Astrocyte (in vitro differentiated cells and primary cell): ENCODE data around the gene HAT1. TPM values are rescaled to one million over a fixed set of nuclear protein-coding genes. Genes with fewer than 3 reads are reported as not detected.

Source experiments
- DNase-seq: peaks from one replicate; pipeline ENCODE4 v3.0.0-alpha.2; 2010; ENCODE audit warnings: low read depth
- FAIRE-seq: peaks from 2 replicates; lab custom pipeline; 2011; peaks lifted over from hg19 to GRCh38; lab: Jason Lieb, UNC
- H2AFZ ChIP-seq: 2 replicates; pipeline ENCODE4 v1.6.0; 2012; ENCODE audit warnings: low read depth, low read length, inconsistent platforms
- H3K27ac ChIP-seq: 2 replicates; pipeline ENCODE4 v1.5.1; 2011; ENCODE audit warnings: low read depth, low read length, inconsistent platforms
- H3K27me3 ChIP-seq: 2 replicates; pipeline ENCODE4 v1.6.0; 2011; ENCODE audit warnings: low read length, inconsistent platforms; ENCODE audit not compliant: insufficient read depth
- H3K36me3 ChIP-seq: 2 replicates; pipeline ENCODE4 v1.5.1; 2011; ENCODE audit warnings: low read length, inconsistent platforms; ENCODE audit not compliant: insufficient read depth
- H3K4me1 ChIP-seq: 2 replicates; pipeline ENCODE4 v1.5.1; 2011; ENCODE audit warnings: low read length, inconsistent platforms; ENCODE audit not compliant: insufficient read depth
- H3K4me2 ChIP-seq: 2 replicates; pipeline ENCODE4 v1.6.0; 2012; ENCODE audit warnings: low read length, inconsistent platforms
- H3K4me3 ChIP-seq: 2 replicates; pipeline ENCODE4 v1.5.1; 2011; ENCODE audit warnings: low read depth, mild to moderate bottlenecking, low read length, inconsistent platforms; ENCODE audit not compliant: insufficient read depth
- H3K79me2 ChIP-seq: 2 replicates; pipeline ENCODE4 v1.6.0; 2012; ENCODE audit warnings: mild to moderate bottlenecking, low read length, inconsistent platforms; ENCODE audit not compliant: insufficient read depth
- H3K9ac ChIP-seq: 2 replicates; pipeline ENCODE4 v1.6.0; 2012; ENCODE audit warnings: mild to moderate bottlenecking, low read length, inconsistent platforms
- H3K9me3 ChIP-seq: 2 replicates; pipeline ENCODE4 v1.5.1; 2012; ENCODE audit warnings: low read depth, mild to moderate bottlenecking, low read length, inconsistent platforms; ENCODE audit not compliant: insufficient read depth
- H4K20me1 ChIP-seq: 2 replicates; pipeline ENCODE4 v1.6.0; 2012; ENCODE audit warnings: low read length, inconsistent platforms; ENCODE audit not compliant: insufficient read depth
- H3K27ac Mint-ChIP-seq: one replicate; pipeline ENCODE4 v1.8.0; 2021; ENCODE audit warnings: mild to moderate bottlenecking, mixed read lengths; ENCODE audit not compliant: unreplicated experiment
- H3K27me3 Mint-ChIP-seq: one replicate; pipeline ENCODE4 v1.8.0; 2021; ENCODE audit warnings: low read depth, mixed read lengths; ENCODE audit not compliant: unreplicated experiment
- H3K36me3 Mint-ChIP-seq: one replicate; pipeline ENCODE4 v1.8.0; 2021; ENCODE audit warnings: low read depth, mixed read lengths; ENCODE audit not compliant: unreplicated experiment
- H3K4me1 Mint-ChIP-seq: one replicate; pipeline ENCODE4 v1.8.0; 2021; ENCODE audit warnings: low read depth, mixed read lengths; ENCODE audit not compliant: unreplicated experiment
- H3K4me3 Mint-ChIP-seq: one replicate; pipeline ENCODE4 v1.8.0; 2021; ENCODE audit warnings: mild to moderate bottlenecking, moderate library complexity, mixed read lengths; ENCODE audit not compliant: unreplicated experiment
- H3K9me3 Mint-ChIP-seq: one replicate; pipeline ENCODE4 v1.8.0; 2021; ENCODE audit warnings: mild to moderate bottlenecking, mixed read lengths; ENCODE audit not compliant: unreplicated experiment
- EZH2 ChIP-seq: IDR thresholded peaks from 2 replicates; pipeline ENCODE4 v1.6.1; 2012; ENCODE audit warnings: mild to moderate bottlenecking, low read length, inconsistent platforms; ENCODE audit not compliant: insufficient read depth
- total RNA-seq: library from RNA; stranded (reverse); gene quantifications from 2 replicates; pipeline ENCODE4 v1.2.1, GENCODE V29; 2021
- TF ChIP-seq, protein P1 (sequence below): IDR thresholded peaks from 2 replicates; pipeline ENCODE4 v1.5.1; 2011; ENCODE audit warnings: low read depth, mild to moderate bottlenecking, inconsistent platforms, low read length, moderate library complexity; ENCODE audit not compliant: insufficient read depth

Gene HAT1
- total RNA-seq, 1 donor from 2014 or later, result 29.1 TPM

GRCh38 chr2:172011812-172012575 lies 89.7 kb downstream of the HAT1 start:
- no peaks in the 10 kb centered on the region for H3K4me1 ChIP-seq
- no peak for FAIRE-seq
- H3K36me3 ChIP-seq, result no peaks in the 10 kb centered on the region

DNA sequence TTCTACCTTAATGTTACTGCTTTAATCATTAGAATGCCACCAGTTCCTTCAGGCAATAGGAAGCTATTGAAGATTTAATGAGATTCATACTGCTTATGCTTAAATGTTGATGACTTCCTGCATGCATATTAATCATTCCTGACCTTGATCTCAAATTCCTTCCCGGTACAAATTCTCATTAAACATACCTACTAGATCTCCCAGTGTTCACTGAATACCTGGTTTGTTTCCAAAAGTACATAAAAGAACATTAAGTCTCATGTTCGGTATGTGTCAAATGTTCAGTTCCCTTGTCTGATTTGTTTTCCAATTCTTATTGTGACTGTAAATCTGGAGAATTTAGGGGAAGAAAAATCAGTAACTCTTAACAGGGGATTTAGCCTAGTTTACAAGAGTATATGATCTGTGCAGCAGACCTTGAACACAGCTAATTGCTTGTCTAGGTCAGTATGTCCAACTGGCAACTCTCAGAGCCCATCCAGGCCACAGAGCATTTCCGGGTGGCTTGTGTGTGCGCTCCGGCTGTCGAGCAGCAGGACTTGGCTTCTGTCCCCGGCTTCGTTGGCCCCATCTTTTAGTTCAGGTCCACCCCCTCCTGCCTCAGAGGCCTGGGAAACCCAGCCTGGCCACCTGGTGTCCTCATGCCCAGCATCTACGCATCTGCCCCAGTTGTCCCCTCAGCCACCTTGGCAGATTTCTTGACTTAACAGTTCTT lies 90.6 kb downstream of the HAT1 start:
- FAIRE-seq, result no peak
- no peaks in the 10 kb centered on the region for H3K9me3 ChIP-seq

More at GRCh38 chr2:172011812-172012575, 89.7 kb downstream of the HAT1 start:
- Mint-ChIP-seq H3K27me3 (no peaks in the 10 kb centered on the region), H3K9me3 (no peaks in the 10 kb centered on the region), H3K27ac (no peak overlapping the region), H3K4me3 (no peak overlapping the region), H3K36me3 (no peaks in the 10 kb centered on the region), H3K4me1 (peaks cover 7% of the 10 kb centered on the region)
- Histone ChIP-seq H3K9ac (no peak overlapping the region), H3K27ac (no peak overlapping the region), H3K27me3 (no peaks in the 10 kb centered on the region), H2AFZ (no peak overlapping the region), H3K9me3 (no peaks in the 10 kb centered on the region), H4K20me1 (no peaks in the 10 kb centered on the region), H3K4me2 (no peak overlapping the region), H3K4me3 (no peak overlapping the region), H3K79me2 (no peaks in the 10 kb centered on the region)
- TF ChIP-seq, protein P1, sequence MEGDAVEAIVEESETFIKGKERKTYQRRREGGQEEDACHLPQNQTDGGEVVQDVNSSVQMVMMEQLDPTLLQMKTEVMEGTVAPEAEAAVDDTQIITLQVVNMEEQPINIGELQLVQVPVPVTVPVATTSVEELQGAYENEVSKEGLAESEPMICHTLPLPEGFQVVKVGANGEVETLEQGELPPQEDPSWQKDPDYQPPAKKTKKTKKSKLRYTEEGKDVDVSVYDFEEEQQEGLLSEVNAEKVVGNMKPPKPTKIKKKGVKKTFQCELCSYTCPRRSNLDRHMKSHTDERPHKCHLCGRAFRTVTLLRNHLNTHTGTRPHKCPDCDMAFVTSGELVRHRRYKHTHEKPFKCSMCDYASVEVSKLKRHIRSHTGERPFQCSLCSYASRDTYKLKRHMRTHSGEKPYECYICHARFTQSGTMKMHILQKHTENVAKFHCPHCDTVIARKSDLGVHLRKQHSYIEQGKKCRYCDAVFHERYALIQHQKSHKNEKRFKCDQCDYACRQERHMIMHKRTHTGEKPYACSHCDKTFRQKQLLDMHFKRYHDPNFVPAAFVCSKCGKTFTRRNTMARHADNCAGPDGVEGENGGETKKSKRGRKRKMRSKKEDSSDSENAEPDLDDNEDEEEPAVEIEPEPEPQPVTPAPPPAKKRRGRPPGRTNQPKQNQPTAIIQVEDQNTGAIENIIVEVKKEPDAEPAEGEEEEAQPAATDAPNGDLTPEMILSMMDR, result no peak
- no peak for TF ChIP-seq EZH2
- no peak for DNase-seq

More for the DNA sequence above, 90.6 kb downstream of the HAT1 start:
- Histone ChIP-seq H3K36me3 (no peaks in the 10 kb centered on the region), H3K4me3 (no peak overlapping the region), H3K4me1 (no peaks in the 10 kb centered on the region), H3K27me3 (no peaks in the 10 kb centered on the region), H2AFZ (peak overlapping the region; percentile 54), H3K79me2 (no peaks in the 10 kb centered on the region), H3K9ac (no peak overlapping the region), H3K27ac (no peak overlapping the region), H4K20me1 (no peaks in the 10 kb centered on the region), H3K4me2 (peak overlapping the region; percentile 15)
- H3K9me3 Mint-ChIP-seq, result no peaks in the 10 kb centered on the region
- DNase-seq, result peak; percentile 18
- TF ChIP-seq EZH2, result no peak
- TF ChIP-seq, protein P1, result no peak
- no peak overlapping the region for H3K4me3 Mint-ChIP-seq
- H3K4me1 Mint-ChIP-seq, result peaks cover 7% of the 10 kb centered on the region
- H3K27me3 Mint-ChIP-seq, result no peaks in the 10 kb centered on the region
- H3K36me3 Mint-ChIP-seq, result no peaks in the 10 kb centered on the region
- no peak overlapping the region for H3K27ac Mint-ChIP-seq
